Neural cell (in vitro differentiated cells): ENCODE data around the gene FOXO4. TPM values are rescaled to one million over a fixed set of nuclear protein-coding genes. Genes with fewer than 3 reads are reported as not detected.

Experiments used
- H2AFZ ChIP-seq: fragments of 200-600, 300-800 bp; sonication (generic), shearing (Covaris generic); 2 replicates; pipeline ENCODE4 v1.6.0; 2014; ENCODE audit warnings: low read depth, mild to moderate bottlenecking, antibody characterized with exemption, low read length, moderate library complexity
- H3F3A ChIP-seq: fragments of 200-600 bp; shearing (Covaris generic); 2 replicates; pipeline ENCODE4 v1.6.1; 2016; ENCODE audit warnings: mild to moderate bottlenecking, moderate library complexity, mixed read lengths, antibody characterized with exemption, low read length; ENCODE audit not compliant: insufficient read depth, poor library complexity, severe bottlenecking
- H3K27ac ChIP-seq: fragments of 200-600, 300-800 bp; sonication (generic), shearing (Covaris generic); 2 replicates; pipeline ENCODE4 v1.5.1; 2014; ENCODE audit warnings: mild to moderate bottlenecking, low read length, moderate library complexity
- H3K27me3 ChIP-seq: fragments of 300-800, 200-600 bp; sonication (generic), shearing (Covaris generic); 2 replicates; pipeline ENCODE4 v1.6.0; 2014; ENCODE audit warnings: mild to moderate bottlenecking, low read depth, low read length, moderate library complexity; ENCODE audit not compliant: insufficient read depth
- H3K36me3 ChIP-seq: fragments of 300-800, 200-600 bp; sonication (generic), shearing (Covaris generic); 2 replicates; pipeline ENCODE4 v1.5.1; 2014; ENCODE audit warnings: mild to moderate bottlenecking, antibody characterized with exemption, low read length, moderate library complexity; ENCODE audit not compliant: insufficient read depth
- H3K4me2 ChIP-seq: fragments of 300-800, 200-600 bp; sonication (generic), shearing (Covaris generic); 2 replicates; pipeline ENCODE4 v1.6.0; 2014; ENCODE audit warnings: mild to moderate bottlenecking, low read length
- H3K4me3 ChIP-seq: fragments of 300-800, 200-600 bp; sonication (generic), shearing (Covaris generic); 2 replicates; pipeline ENCODE4 v1.5.1; 2014; ENCODE audit warnings: mild to moderate bottlenecking, low read length, moderate library complexity
- H3K79me2 ChIP-seq: fragments of 200-600 bp; shearing (Covaris generic); replicated peaks from 2 replicates; pipeline ENCODE4 v1.6.0; 2014; ENCODE audit warnings: mild to moderate bottlenecking, low read length, moderate library complexity; ENCODE audit not compliant: insufficient read depth
- H3K9ac ChIP-seq: fragments of 300-800, 200-600 bp; sonication (generic), shearing (Covaris generic); 2 replicates; pipeline ENCODE4 v1.6.1; 2016; ENCODE audit warnings: mild to moderate bottlenecking, low read length, mixed read lengths
- H3K9me2 ChIP-seq: fragments of 200-600 bp; shearing (Covaris generic); 2 replicates; pipeline ENCODE4 v1.6.1; 2016; ENCODE audit warnings: mild to moderate bottlenecking, low read length, mixed read lengths; ENCODE audit not compliant: insufficient read depth
- H3K9me3 ChIP-seq: fragments of 200-600, 300-800 bp; sonication (generic), shearing (Covaris generic); 2 replicates; pipeline ENCODE4 v1.6.1; 2016; ENCODE audit warnings: mild to moderate bottlenecking, mixed run types, low read length, moderate library complexity, mixed read lengths
- H4K20me1 ChIP-seq: fragments of 200-600 bp; shearing (Covaris generic); 2 replicates; pipeline ENCODE4 v1.6.1; 2016; ENCODE audit warnings: mild to moderate bottlenecking, mixed run types; ENCODE audit not compliant: insufficient read depth
- CTCF ChIP-seq: fragments of 450-650 bp; IDR thresholded peaks from 2 replicates; pipeline ENCODE4 v1.5.1; 2014; ENCODE audit warnings: antibody characterized with exemption, mild to moderate bottlenecking, moderate library complexity; ENCODE audit not compliant: poor library complexity, severe bottlenecking
- EP300 ChIP-seq: fragments of 450-650 bp; conservative IDR thresholded peaks from 2 replicates; pipeline ENCODE4 v1.6.1; 2014; ENCODE audit warnings: antibody characterized with exemption, mild to moderate bottlenecking, moderate library complexity; ENCODE audit not compliant: poor library complexity, severe bottlenecking
- EZH2 ChIP-seq: fragments of 200-600, 300-800 bp; shearing (Covaris generic), sonication (generic); IDR thresholded peaks from 2 replicates; pipeline ENCODE4 v1.6.1; 2014; ENCODE audit warnings: antibody characterized with exemption, low read length, borderline replicate concordance, mild to moderate bottlenecking; ENCODE audit not compliant: insufficient read depth, poor library complexity, severe bottlenecking
- MXI1 ChIP-seq: fragments of 450-650 bp; conservative IDR thresholded peaks from 2 replicates; pipeline ENCODE4 v1.6.1; 2014; ENCODE audit warnings: antibody characterized with exemption, mild to moderate bottlenecking; ENCODE audit not compliant: poor library complexity, severe bottlenecking
- POLR2AphosphoS5 ChIP-seq: IDR thresholded peaks from 2 replicates; pipeline ENCODE4 v1.6.1; 2012
- RAD21 ChIP-seq: fragments of 450-650 bp; conservative IDR thresholded peaks from 2 replicates; pipeline ENCODE4 v1.6.1; 2014; ENCODE audit warnings: antibody characterized with exemption, mild to moderate bottlenecking, moderate library complexity
- REST ChIP-seq: IDR thresholded peaks from 2 replicates; pipeline ENCODE4 v1.6.1; 2012; ENCODE audit warnings: borderline replicate concordance
- SMC3 ChIP-seq: fragments of 450-650 bp; conservative IDR thresholded peaks from 2 replicates; pipeline ENCODE4 v1.6.1; 2014; ENCODE audit warnings: antibody characterized with exemption, mild to moderate bottlenecking, moderate library complexity; ENCODE audit not compliant: poor library complexity
- TAF1 ChIP-seq: IDR thresholded peaks from 2 replicates; pipeline ENCODE4 v1.6.1; 2012; ENCODE audit warnings: low read depth
- polyA plus RNA-seq: library from polyadenylated mRNA; depleted of rRNA; stranded (reverse); fragments of >200 nt; gene quantifications from 2 replicates; pipeline ENCODE4 v1.2.3, GENCODE V29; 2014

FOXO4 gene
- polyA plus RNA-seq, 1 donor from 2014 or later, result 1.9 TPM

- no peak for TF ChIP-seq MXI1
Observed at GRCh38 chrX:71052721-71053120, 42.9 kb upstream of the FOXO4 start (continued).

- H3K4me2 ChIP-seq, result no peak overlapping the region
- peak overlapping the region; percentile 37 for H3K4me3 ChIP-seq
- no peak overlapping the region for H3K9ac ChIP-seq
- TF ChIP-seq POLR2AphosphoS5 (no peak), REST (no peak), SMC3 (no peak), TAF1 (no peak), EP300 (no peak), EZH2 (no peak), CTCF (no peak), RAD21 (no peak), MXI1 (no peak)
- no peak overlapping the region for H3K27ac ChIP-seq
- no peaks in the 10 kb centered on the region for H3K9me3 ChIP-seq
- H3F3A ChIP-seq, result no peaks in the 10 kb centered on the region
- no peaks in the 10 kb centered on the region for H3K36me3 ChIP-seq
- H2AFZ ChIP-seq, result no peak overlapping the region
- no peaks in the 10 kb centered on the region for H3K9me2 ChIP-seq
- no peaks in the 10 kb centered on the region for H4K20me1 ChIP-seq
- H3K27me3 ChIP-seq, result no peaks in the 10 kb centered on the region
- H3K79me2 ChIP-seq, result no peaks in the 10 kb centered on the region
Observed at GRCh38 chrX:71053217-71053621, 42.4 kb upstream of the FOXO4 start.

- no peaks in the 10 kb centered on the region for H3K9me2 ChIP-seq
- H4K20me1 ChIP-seq, result no peaks in the 10 kb centered on the region
- no peaks in the 10 kb centered on the region for H3K79me2 ChIP-seq
- H3K27me3 ChIP-seq, result no peaks in the 10 kb centered on the region
- TF ChIP-seq EP300 (no peak), EZH2 (no peak), RAD21 (no peak)
- no peaks in the 10 kb centered on the region for H3F3A ChIP-seq
- H3K4me2 ChIP-seq, result no peak overlapping the region
- H3K9ac ChIP-seq, result no peak overlapping the region
- no peaks in the 10 kb centered on the region for H3K36me3 ChIP-seq
- H3K4me3 ChIP-seq, result no peak overlapping the region
- no peak overlapping the region for H3K27ac ChIP-seq
- no peaks in the 10 kb centered on the region for H3K9me3 ChIP-seq
- no peak overlapping the region for H2AFZ ChIP-seq
Observed at GRCh38 chrX:71056867-71057266, 38.8 kb upstream of the FOXO4 start.
